Measurements from ENCODE around the gene OR52M1.

The OR52M1 gene

DNA sequence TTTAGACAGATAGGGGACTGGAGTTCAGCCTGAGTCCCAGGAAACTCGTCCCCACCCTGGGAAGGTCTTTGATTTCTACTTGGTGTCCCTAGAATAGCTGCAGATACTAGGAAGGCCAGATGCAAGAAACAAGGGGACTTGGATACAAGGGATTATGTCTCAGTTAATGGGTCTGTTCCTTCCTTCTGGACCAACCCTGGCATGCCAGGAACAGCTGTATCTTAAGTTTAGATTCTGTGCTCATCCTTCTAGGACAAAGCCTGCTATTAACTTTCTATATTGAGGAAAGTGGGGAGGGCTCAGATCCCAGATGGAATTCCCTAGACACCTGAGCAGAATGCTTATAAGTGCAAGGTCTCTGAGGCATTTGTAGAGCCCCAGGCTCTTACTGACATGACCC lies 3.9 kb upstream of the OR52M1 start:
- in situ Hi-C loops (cut with HindIII; ENCODE audit: low sequenced_read_pairs) = no loop called here
- DNase-seq (ENCODE audit: low read depth, low spot score) = no peak
- TF ChIP-seq, protein P1, sequence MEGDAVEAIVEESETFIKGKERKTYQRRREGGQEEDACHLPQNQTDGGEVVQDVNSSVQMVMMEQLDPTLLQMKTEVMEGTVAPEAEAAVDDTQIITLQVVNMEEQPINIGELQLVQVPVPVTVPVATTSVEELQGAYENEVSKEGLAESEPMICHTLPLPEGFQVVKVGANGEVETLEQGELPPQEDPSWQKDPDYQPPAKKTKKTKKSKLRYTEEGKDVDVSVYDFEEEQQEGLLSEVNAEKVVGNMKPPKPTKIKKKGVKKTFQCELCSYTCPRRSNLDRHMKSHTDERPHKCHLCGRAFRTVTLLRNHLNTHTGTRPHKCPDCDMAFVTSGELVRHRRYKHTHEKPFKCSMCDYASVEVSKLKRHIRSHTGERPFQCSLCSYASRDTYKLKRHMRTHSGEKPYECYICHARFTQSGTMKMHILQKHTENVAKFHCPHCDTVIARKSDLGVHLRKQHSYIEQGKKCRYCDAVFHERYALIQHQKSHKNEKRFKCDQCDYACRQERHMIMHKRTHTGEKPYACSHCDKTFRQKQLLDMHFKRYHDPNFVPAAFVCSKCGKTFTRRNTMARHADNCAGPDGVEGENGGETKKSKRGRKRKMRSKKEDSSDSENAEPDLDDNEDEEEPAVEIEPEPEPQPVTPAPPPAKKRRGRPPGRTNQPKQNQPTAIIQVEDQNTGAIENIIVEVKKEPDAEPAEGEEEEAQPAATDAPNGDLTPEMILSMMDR (IDR thresholded peaks at IDR 0.05; ENCODE audit: low read depth, low read length) = no peak
- no peak overlapping the region for H3K4me3 ChIP-seq (ENCODE audit: low read depth, low read length)

DNA sequence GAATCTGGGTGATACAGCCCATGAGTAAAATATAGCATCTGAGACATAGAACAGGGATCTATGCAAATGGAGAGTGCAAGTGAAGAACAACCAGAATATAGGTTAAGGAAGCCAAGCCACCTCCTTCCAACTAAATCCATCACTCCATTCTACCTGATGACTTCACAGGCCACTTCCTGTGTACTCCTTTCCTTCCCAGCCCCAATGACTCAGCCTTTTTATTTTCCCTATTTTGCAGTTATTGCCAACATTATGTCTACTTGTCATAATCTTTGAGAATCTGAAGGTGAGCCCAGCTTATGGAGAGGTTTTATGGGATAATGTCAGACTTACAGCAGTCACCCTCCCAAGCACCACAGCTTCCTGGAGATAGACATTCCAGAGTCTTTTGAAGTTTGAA lies 1.4 kb upstream of the OR52M1 start:
- in situ Hi-C loops (cut with HindIII; ENCODE audit: low sequenced_read_pairs) = no loop called here

DNA sequence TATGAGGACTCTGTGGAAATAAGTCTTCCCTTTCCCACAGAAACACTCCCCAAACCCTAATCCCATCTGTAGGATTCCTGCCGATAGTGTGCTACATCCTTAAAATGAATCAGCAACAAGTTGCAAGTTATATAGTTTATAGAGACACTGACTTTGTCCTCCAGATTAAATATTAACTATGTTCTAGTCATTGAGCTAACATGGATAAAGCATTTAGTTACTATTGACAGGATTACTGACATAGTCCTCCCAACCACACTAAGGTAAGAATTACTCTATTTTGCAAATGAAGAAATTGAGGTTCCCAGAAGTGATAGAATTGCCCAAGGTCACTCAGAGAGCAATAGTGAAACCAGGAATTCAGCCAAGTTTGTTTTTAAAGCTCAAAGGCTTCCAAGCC lies 1.9 kb downstream of the OR52M1 start:
- no peak overlapping the region for H3K4me3 ChIP-seq (ENCODE audit: low read depth, low read length)
- TF ChIP-seq, protein P1 (IDR thresholded peaks at IDR 0.05; ENCODE audit: low read depth, low read length) = no peak
- in situ Hi-C loops (cut with HindIII; ENCODE audit: low sequenced_read_pairs) = no loop called here
- no peak for DNase-seq (ENCODE audit: low read depth, low spot score)

More for the DNA sequence above, 1.4 kb upstream of the OR52M1 start:
- H3K4me3 ChIP-seq (ENCODE audit: low read depth, low read length) = no peak overlapping the region
- DNase-seq (ENCODE audit: low read depth, low spot score) = no peak
- TF ChIP-seq, protein P1 (IDR thresholded peaks at IDR 0.05; ENCODE audit: low read depth, low read length) = no peak

DNA sequence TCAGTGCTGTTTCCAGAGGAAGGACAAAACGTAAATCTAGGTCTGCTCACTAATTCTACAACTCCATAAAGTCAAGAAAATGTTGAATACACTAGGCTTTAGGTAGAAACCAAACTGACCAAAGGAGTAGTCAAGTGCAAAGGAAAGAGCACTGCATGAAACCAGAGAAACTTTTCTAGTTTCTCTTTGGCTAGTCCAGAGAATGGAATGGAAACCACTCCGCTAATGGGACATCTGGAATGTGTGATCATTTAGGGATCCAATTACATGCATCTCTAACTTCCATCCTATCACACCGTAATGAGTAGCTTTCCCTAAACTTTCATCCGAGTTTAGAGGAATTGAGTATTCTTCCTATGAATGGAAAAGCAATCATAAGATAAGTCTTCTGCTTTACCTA lies 2.4 kb downstream of the OR52M1 start:
- TF ChIP-seq, protein P1 (IDR thresholded peaks at IDR 0.05; ENCODE audit: low read depth, low read length) = no peak
- no peak overlapping the region for H3K4me3 ChIP-seq (ENCODE audit: low read depth, low read length)
- in situ Hi-C loops (cut with HindIII; ENCODE audit: low sequenced_read_pairs) = no loop called here
- DNase-seq (ENCODE audit: low read depth, low spot score) = no peak

DNA sequence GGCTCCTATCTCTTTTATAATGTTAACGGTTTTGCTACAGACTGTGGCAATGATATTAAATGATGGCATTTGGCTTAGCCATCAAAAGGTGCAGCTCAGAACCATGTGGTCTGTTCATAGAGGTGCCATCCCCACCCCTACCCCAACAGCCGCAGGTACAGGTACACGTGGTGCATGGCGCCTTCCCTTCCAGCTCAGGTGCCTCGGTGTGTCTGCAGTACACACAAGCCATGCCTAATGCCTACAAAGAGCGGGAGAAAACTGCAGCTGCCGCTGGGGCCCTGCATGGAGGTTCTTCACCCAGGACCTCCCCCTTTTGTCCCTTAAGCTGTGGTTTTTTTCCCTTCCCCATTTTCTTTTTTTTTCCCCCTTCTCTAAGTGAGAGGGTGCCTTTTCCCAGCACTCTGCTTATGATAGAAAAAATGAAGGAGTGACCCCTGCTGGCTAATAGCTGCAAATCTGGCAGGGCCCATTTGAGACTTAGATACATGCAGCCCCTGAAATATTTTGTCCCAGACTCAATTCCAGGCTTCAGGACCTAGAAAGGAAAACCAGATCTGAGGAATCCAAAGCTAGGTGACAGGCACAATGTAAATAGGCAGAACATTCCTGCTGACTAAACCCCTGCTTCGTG lies 6.5 kb downstream of the OR52M1 start:
- DNase-seq (ENCODE audit: low read depth, low spot score) = no peak
- H3K4me3 ChIP-seq (ENCODE audit: low read depth, low read length) = no peak overlapping the region
- TF ChIP-seq, protein P1 (IDR thresholded peaks at IDR 0.05; ENCODE audit: low read depth, low read length) = no peak
- in situ Hi-C loops (cut with HindIII; ENCODE audit: low sequenced_read_pairs) = no loop called here

DNA sequence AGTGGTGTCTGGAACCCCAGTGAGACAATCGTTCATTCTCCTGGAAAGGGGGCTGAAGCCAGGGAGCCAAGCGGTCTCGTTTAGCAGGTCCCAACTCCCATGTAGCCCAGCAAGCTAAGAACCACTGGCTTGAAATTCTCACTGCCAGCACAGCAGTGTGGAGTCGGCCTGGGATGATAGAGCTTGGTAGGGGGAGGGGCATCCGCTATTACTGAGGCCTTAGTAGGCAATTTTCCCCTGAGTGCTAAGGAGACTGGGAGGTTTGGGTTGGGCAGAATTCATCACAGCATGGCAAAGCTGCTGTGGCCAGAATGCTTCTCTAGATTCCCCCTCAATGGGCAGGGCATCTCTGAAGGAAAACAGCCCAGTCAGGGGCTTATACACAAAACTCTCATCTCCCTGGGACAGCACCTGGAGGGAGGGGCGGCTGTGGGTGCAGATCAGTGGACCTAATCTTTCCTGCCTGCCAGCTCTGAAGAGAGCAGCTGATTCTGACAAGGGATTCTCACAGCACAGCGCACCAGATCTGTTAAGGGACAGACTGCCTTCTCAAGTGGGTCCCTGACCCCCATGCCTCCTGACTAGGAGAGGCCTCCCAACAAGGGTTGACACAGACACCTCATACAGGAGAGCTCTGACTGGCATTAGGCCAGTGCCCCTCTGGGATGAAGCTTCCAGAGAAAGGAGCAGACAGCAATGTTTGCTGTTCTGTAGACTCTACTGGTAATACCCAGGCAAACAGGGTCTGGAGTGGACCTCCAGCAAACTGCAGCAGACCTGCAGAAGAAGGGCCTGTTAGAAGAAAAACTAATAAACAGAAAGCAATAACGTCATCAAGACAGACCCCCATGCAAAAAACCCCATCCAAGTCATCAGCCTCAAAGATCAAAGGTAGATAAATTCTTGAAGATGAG lies 14.8 kb downstream of the OR52M1 start:
- TF ChIP-seq, protein P1 (IDR thresholded peaks at IDR 0.05; ENCODE audit: low read depth, low read length) = no peak
- H3K4me3 ChIP-seq (ENCODE audit: low read depth, low read length) = no peak overlapping the region
- in situ Hi-C loops (cut with HindIII; ENCODE audit: low sequenced_read_pairs) = no loop called here
- DNase-seq (ENCODE audit: low read depth, low spot score) = no peak
